Stimulated activated CD8-positive, alpha-beta memory T cell treated with anti-CD3 and anti-CD28 coated beads, Interleukin-4, amount 100 ng/mL, for 4 hours (primary cell): ENCODE measurements around the gene SFTA2.
"Not testable (repeated sequence)": the region's sequence is repeated elsewhere in the genome, so short reads cannot be mapped to it uniquely, and the experiment has no call there.

ENCODE experiments used
- DNase-seq, 2 donors: peaks; one replicate each; pipeline ENCODE4 v3.0.0-alpha.2; 2020; ENCODE audit warnings: low read depth in 2 of 2, low spot score in 1 of 2

SFTA2 gene

GRCh38 chr6:30931969-30932645 is at the start of gene SFTA2:
TSS of gene SFTA2 (minus strand) at chr6:30932170. CDS start at chr6:30932096, 74 bp downstream.
- DNase-seq = no peak

- DNase-seq = no peak
Measured at GRCh38 chr6:30979690-30980089, 47.7 kb upstream of the SFTA2 start.

GRCh38 chr6:30979141-30979540 is 47.2 kb upstream of the SFTA2 start:
- DNase-seq = no peak

- no peak for DNase-seq
Measured at GRCh38 chr6:30974490-30975252, 42.7 kb upstream of the SFTA2 start.

GRCh38 chr6:30972816-30973215 is 40.8 kb upstream of the SFTA2 start:
- no peak for DNase-seq

- DNase-seq = no peak
Measured at GRCh38 chr6:30970946-30971345, 39.0 kb upstream of the SFTA2 start.

GRCh38 chr6:30969171-30969570 is 37.2 kb upstream of the SFTA2 start:
- DNase-seq = not testable (repeated sequence)

GRCh38 chr6:30966154-30966553 is 34.2 kb upstream of the SFTA2 start:
- DNase-seq = no peak

- DNase-seq = no peak
Measured at GRCh38 chr6:30965140-30965601, 33.2 kb upstream of the SFTA2 start.

GRCh38 chr6:30964075-30964474 is 32.1 kb upstream of the SFTA2 start:
- no peak for DNase-seq

- no peak for DNase-seq
Measured at GRCh38 chr6:30963641-30964040, 31.7 kb upstream of the SFTA2 start.

GRCh38 chr6:30962716-30963115 is 30.7 kb upstream of the SFTA2 start:
- DNase-seq = no peak

GRCh38 chr6:30960907-30961673 is 29.1 kb upstream of the SFTA2 start:
- DNase-seq = no peak

GRCh38 chr6:30957716-30958115 is 25.7 kb upstream of the SFTA2 start:
- no peak for DNase-seq

- peak; percentile 50 to 55 for DNase-seq
Measured at GRCh38 chr6:30955367-30956042, 23.5 kb upstream of the SFTA2 start.

GRCh38 chr6:30954631-30955366 is 22.8 kb upstream of the SFTA2 start:
- no peak for DNase-seq

GRCh38 chr6:30951907-30952469 is 20.0 kb upstream of the SFTA2 start:
- DNase-seq = no peak

GRCh38 chr6:30948811-30949210 is 16.8 kb upstream of the SFTA2 start:
- DNase-seq = no peak

- no peak for DNase-seq
Measured at GRCh38 chr6:30947231-30947630, 15.3 kb upstream of the SFTA2 start.

- DNase-seq = no peak
Measured at GRCh38 chr6:30945281-30945680, 13.3 kb upstream of the SFTA2 start.
